ENCODE results near the gene STX17.
"Not testable (repeated sequence)": the region's sequence is repeated elsewhere in the genome, so short reads cannot be mapped to it uniquely, and the experiment has no call there.

Gene STX17

DNA sequence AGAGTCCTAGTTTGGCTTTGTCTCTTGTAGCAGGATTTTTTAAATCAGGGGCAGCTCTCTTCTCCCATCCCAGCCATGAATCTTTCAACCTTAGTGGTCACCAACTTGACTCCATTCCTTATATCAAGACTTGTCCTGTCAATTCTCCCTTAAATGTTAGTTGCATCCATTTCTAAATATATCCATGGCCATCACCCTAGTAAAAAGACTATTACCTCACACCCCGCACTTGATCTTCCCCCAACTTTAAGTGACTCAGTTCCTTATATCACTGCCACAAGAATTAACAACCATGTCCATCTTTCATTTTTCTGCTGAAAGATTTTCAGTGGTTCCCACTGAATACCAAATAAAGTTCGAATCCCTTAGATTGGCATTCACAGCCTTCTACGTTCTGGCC lies 67.0 kb downstream of the STX17 start:
- DNase-seq = no peak

GRCh38 chr9:99977033-99977792 lies 70.8 kb downstream of the STX17 start:
- no peak for DNase-seq

GRCh38 chr9:99978221-99978620 lies 71.8 kb downstream of the STX17 start:
- DNase-seq = no peak

- no peak for DNase-seq
Observed at GRCh38 chr9:99980598-99980997, 74.1 kb downstream of the STX17 start.

GRCh38 chr9:99986642-99987041 lies 80.2 kb downstream of the STX17 start:
- no peak for DNase-seq

DNA sequence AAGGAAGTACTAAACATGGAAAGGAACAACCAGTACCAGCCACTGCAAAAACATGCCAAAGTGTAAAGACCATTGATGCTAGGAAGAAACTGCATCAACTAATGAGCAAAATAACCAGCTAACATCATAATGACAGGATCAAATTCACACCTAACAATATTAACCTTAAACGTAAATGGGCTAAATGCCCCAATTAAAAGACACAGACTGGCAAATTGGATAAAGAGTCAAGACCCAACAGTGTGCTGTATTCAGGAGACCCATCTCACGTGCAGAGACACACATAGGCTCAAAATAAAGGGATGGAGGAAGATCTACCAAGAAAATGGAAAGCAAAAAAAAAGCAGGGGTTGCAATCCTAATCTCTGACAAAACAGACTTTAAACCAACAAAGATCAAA lies 84.1 kb downstream of the STX17 start:
- not testable (repeated sequence) for DNase-seq

DNA sequence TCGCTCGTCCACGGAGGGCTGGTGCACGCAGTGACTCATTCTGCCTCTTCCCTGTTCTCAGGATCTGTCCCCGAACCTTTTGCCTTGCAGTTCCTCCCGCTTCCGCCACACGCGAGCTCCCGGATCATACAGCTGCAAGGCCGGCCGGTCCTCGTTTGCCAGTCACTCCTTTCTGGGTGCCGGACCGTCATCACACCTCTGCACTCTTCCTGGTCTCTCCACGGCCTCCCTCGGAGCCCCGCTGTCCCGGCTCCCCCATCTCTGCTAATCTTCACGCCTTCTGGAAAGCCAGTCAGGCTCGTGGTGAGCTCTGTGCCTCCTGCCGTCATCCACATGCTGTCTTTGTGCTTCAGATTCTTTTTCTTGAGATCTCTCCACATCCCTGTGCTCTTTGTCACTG lies 91.8 kb downstream of the STX17 start:
- no peak for DNase-seq

- DNase-seq = no peak
Observed at GRCh38 chr9:99998866-99999265, 92.4 kb downstream of the STX17 start.

- no peak for DNase-seq
Observed at GRCh38 chr9:99999797-100000196, 93.3 kb downstream of the STX17 start.

DNA sequence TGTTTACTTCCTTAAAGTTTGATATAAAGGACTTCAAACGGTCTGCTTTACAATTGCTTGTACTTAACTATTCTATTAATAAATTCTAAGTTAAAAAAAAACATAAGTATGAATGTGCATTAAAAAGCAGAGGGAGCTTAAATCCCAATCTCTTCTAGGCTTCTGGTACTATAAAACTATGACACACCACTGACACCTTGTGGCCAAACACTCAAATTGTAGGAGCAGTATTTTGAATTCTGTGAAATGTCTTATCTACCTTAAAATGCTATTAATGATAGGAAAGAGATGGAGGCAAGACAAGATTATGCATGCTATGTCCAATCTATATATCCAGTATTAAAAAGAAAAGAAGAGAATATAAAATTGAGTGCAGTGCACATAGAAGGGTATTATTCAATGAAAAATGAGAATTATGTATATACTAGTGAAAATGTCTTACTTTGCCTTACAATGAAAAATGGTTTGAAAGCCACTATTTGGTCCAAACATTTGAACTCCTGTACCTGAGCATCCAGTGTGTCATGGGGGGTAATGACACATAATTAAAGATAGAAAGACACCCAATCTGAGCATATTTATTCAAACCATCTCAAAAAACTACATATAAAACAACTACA lies 104.7 kb downstream of the STX17 start:
- no peak for DNase-seq

DNA sequence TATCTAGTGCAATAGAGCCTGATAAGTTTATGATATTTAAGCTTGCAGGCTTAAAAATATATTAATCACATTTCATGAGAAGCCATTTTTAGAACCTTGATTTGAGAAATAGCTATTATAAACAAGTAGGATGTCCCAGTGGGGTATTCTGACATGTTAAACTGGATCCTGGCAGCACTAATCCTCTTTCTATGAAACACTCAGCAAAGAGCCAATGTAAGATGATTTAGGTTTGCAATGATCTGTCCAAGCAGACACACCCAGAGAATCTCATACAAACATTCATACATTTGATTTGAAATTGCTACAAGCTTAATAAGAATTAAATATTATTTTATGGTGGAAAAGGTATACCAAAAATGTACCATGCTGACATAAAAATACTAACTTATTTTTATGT lies 105.8 kb downstream of the STX17 start:
- no peak for DNase-seq

DNA sequence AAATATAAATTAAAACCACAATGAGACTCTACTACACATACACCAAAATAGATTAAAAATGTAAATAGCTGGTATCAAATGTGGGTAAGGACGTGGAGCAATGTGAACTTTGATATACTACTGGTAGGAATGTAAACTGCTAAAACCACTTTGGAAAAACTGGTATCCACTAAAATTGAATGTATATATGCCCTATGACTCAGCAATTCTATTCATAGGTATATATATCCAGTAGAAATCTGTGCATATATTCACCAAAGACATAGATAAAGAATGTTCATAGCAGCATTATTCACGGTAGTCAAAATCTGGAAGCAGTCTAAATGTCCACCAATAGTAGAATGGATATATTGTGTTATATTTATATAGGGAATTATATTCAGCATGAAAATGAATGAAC lies 107.1 kb downstream of the STX17 start:
- DNase-seq = no peak

GRCh38 chr9:100014846-100015245 lies 108.4 kb downstream of the STX17 start:
- no peak for DNase-seq

DNA sequence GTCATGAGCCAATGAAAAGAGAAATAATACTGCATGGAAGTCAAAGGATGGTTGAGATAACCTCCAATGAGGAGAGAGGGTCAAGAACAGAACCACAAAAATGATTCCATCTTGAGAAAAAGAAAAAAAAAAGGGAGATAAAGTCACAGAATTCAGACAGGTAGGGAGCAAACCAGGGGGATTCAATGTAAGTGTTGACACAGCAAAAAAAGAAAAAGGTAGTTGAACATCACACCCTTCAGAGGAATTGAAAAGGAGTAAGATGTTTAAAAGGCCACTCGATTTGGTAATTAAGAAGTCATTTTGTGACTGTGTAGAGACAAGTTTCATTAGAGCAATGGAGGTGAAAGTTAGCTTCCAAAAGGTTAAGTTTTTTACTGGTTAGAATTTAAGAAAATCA lies 113.1 kb downstream of the STX17 start:
- no peak for DNase-seq
